ENCODE data around the gene CHGA.

The CHGA gene

DNA sequence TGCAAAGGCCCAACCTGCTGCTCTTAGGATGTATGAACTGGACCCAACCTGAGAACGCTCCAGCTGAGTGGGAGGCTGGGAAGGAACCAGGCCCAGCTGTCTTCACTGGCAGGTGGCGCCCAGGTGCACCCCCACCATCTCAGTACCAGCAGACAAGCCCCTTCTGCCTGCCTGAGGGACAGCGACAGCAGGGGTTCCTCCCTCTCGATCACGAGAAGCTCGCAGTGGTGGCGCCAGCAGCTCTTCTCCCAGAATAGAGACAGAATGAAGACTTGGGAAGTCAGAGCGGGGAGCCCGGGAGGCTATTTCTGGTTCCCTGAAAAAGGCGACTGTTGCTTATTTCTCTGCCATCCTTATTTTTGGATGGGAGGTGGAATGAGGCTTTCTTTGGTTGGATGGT lies 46.5 kb downstream of the CHGA start:
- Histone ChIP-seq H3K4me3 (no peak overlapping the region), H3K27ac (no peak overlapping the region)
- DNase-seq (ENCODE audit: low spot score): no peak
- TF ChIP-seq, protein P1, sequence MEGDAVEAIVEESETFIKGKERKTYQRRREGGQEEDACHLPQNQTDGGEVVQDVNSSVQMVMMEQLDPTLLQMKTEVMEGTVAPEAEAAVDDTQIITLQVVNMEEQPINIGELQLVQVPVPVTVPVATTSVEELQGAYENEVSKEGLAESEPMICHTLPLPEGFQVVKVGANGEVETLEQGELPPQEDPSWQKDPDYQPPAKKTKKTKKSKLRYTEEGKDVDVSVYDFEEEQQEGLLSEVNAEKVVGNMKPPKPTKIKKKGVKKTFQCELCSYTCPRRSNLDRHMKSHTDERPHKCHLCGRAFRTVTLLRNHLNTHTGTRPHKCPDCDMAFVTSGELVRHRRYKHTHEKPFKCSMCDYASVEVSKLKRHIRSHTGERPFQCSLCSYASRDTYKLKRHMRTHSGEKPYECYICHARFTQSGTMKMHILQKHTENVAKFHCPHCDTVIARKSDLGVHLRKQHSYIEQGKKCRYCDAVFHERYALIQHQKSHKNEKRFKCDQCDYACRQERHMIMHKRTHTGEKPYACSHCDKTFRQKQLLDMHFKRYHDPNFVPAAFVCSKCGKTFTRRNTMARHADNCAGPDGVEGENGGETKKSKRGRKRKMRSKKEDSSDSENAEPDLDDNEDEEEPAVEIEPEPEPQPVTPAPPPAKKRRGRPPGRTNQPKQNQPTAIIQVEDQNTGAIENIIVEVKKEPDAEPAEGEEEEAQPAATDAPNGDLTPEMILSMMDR (IDR thresholded peaks at IDR 0.05): no peak

DNA sequence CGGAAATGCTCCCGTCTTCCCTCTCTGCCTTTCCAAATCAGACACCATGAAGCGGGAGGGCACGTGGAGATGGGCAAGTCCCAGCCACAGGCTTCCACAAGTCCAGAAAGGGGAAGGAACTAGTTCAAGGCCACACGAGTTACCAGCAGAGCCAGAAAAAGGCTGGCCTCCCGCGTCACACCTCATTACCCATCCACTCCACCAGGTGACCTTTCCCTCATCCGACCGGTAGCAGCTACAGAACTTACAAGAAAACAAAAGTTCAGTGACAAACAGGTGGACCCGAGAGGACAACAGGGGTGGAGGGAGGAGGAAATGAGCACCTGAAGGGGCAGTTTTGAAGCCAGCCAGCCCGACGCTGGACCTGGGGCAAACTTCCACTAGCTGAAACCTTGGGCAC lies 46.9 kb downstream of the CHGA start:
- no peak overlapping the region for H3K4me3 ChIP-seq
- TF ChIP-seq, protein P1 (IDR thresholded peaks at IDR 0.05): no peak
- H3K27ac ChIP-seq: no peak overlapping the region
- no peak for DNase-seq (ENCODE audit: low spot score)

DNA sequence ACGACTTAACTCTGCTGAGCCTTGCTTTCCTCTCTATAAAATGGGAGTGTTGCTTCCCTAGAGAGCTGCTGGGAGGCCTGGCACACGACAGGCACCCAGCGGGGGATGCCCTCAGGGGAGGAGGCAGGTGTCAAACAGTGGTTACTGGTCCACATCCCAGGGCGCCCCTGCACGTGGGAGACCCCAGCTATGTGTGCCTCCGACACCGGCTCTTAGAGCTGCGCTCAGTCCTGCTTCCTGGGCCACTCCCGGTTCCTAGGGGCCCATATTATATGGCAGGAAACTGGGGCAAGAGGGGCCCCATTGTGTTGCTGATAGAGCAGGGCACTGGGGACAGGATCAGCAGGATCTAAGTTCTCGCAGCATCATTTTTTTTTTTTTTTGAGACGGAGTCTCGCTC lies 47.3 kb downstream of the CHGA start:
- no peak for DNase-seq (ENCODE audit: low spot score)
- Histone ChIP-seq H3K27ac (no peak overlapping the region), H3K4me3 (no peak overlapping the region)
- TF ChIP-seq, protein P1 (IDR thresholded peaks at IDR 0.05): no peak

DNA sequence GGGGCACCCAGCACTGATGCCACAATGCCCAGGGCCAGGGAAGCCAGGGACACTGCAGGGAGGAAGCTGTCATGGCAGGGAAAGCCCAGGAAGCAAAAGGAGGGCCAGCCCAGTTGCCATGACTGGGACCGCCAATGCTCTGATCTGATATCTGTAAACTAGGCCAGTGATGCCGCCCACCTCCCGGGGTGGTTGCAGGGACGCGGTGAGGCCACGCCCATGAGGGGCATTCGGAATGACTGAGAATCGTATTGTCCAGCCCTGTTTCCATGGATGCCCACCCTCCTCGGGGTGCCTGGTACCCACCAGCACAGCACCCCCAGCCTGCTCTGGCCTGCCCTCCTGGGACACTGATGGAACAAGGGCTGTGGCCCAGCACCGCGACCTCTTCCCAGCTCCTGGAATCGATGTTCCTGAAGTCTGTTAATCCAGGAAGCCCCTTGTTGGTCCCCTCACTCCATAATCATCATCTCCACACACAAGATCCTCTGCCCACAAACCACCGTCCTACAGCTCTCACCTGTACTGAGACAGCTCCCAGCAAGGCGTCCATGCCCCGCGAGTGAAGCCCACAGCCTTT lies 48.7 kb downstream of the CHGA start:
- no peak overlapping the region for H3K4me3 ChIP-seq
- DNase-seq (ENCODE audit: low spot score): no peak
- TF ChIP-seq, protein P1 (IDR thresholded peaks at IDR 0.05): no peak
- no peak overlapping the region for H3K27ac ChIP-seq

DNA sequence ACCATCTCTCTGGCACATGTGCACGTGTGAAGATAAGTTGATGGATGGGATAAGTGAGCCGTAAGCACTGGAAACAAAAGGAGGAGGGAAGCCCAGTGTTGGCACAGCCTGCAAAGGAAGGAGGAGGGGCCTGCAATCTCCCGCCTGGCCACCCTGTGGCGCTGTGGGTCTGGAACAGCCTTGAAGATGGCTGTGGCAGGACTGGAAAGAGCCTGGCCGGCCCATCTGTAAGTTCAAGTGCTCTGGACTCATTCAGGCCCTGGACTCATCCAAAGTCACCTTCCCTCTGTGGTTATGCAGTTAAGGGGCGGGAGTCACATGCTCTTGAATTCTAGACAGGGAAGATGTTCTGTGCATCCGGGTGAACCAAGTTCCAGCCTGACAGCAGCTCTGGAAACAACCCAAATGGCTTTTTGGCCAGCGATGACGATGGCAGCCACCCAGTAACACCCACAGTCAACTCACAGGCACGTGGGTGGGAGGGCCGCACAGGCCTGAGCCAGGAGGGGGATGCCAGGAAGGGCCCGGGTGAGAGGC lies 50.4 kb downstream of the CHGA start:
- Histone ChIP-seq H3K27ac (peak overlapping the region; percentile 15 to 79), H3K4me3 (no peak overlapping the region)
- DNase-seq (ENCODE audit: low spot score): peak; percentile 85
- TF ChIP-seq, protein P1 (IDR thresholded peaks at IDR 0.05): peak; percentile 44

DNA sequence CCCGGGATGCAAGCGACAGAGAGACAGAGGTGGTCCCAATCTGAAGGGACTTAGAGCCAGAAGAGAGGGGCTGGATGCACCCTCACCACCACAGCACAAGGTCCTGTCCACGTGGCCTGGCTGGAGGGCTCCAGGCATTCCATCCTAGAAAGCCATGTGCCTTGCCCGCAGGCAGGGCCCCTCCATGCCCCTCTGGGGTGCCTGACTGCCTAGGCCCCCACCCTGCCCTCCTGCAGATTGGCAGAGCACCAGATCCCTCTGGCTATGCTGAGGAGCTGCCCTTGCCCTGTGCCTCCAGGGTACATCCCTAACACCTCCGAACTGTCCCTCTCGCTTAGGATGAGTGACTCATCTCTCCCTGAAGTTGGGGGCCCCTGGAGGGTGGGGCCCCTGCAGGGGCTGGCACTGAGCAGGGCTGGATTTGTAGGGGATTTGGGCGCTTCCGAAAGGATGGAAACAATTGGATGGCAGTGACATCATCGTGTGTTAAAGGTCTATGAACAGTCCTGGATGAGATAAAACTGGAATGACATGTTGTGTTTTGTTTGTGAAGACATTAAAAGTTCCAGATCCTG lies 50.9 kb downstream of the CHGA start:
- DNase-seq (ENCODE audit: low spot score): no peak
- H3K4me3 ChIP-seq: no peak overlapping the region
- TF ChIP-seq, protein P1 (IDR thresholded peaks at IDR 0.05): no peak
- peak overlapping the region; percentile 15 to 79 for H3K27ac ChIP-seq
